HepG2 (cell line): ENCODE data around the gene RPS6KA5. TPM values are rescaled to one million over a fixed set of nuclear protein-coding genes. Genes with fewer than 3 reads are reported as not detected.

Experiments used
- BRCA1 ChIP-seq: sonication (generic); formaldehyde crosslinking; IDR thresholded peaks from 2 replicates; pipeline ENCODE4 v1.4.0; 2020; ENCODE audit warnings: missing genetic modification reagents
- CC2D1A ChIP-seq: sonication (generic); formaldehyde crosslinking; IDR thresholded peaks from 2 replicates; pipeline ENCODE4 v1.8.1; 2023; ENCODE audit warnings: mild to moderate bottlenecking, missing genetic modification reagents
- CENPT ChIP-seq: sonication (generic); formaldehyde crosslinking; IDR thresholded peaks from 2 replicates; pipeline ENCODE4 v1.8.0; 2022; ENCODE audit warnings: low read depth, mild to moderate bottlenecking, moderate library complexity, missing genetic modification reagents
- GTF3A ChIP-seq: sonication (generic); formaldehyde crosslinking; conservative IDR thresholded peaks from 2 replicates; pipeline ENCODE4 v1.4.0; 2020; ENCODE audit warnings: mild to moderate bottlenecking, missing genetic modification reagents
- KDM5A ChIP-seq: fragments of 200-600 bp; sonication (generic); IDR thresholded peaks from 2 replicates; pipeline ENCODE4 v1.7.0; 2018; ENCODE audit warnings: antibody characterized with exemption, mild to moderate bottlenecking, low read length, borderline replicate concordance
- RARA ChIP-seq: IDR thresholded peaks from 2 replicates; pipeline ENCODE4 v1.6.1; 2016; ENCODE audit warnings: missing genetic modification reagents, missing compliant biosample characterization
- RORA ChIP-seq: sonication (generic); formaldehyde crosslinking; IDR thresholded peaks from 2 replicates; pipeline ENCODE4 v1.5.0; 2020; ENCODE audit warnings: mild to moderate bottlenecking, missing genetic modification reagents, moderate library complexity
- SMARCE1 ChIP-seq: fragments of 450-650 bp; IDR thresholded peaks from 2 replicates; pipeline ENCODE4 v1.6.1; 2017; ENCODE audit warnings: borderline replicate concordance
- SRSF1 ChIP-seq: fragments of 200-400 bp; formaldehyde crosslinking; optimal IDR thresholded peaks from 2 replicates; pipeline ENCODE3; 2017; ENCODE audit warnings: mild to moderate bottlenecking, low read depth, low read length, moderate library complexity
- ZFP36L2 ChIP-seq: sonication (generic); formaldehyde crosslinking; IDR thresholded peaks from 2 replicates; pipeline ENCODE4 v1.4.0; 2020; ENCODE audit warnings: missing genetic modification reagents
- ZMYM2 ChIP-seq: sonication (generic); formaldehyde crosslinking; IDR thresholded peaks from 2 replicates; pipeline ENCODE4 v1.8.0; 2022; ENCODE audit warnings: mild to moderate bottlenecking, missing genetic modification reagents
- ZNF20 ChIP-seq: sonication (generic); formaldehyde crosslinking; IDR thresholded peaks from 2 replicates; pipeline ENCODE4 v1.4.0; 2020; ENCODE audit warnings: mild to moderate bottlenecking, moderate library complexity, missing genetic modification reagents
- ZNF30 ChIP-seq: sonication (generic); formaldehyde crosslinking; IDR thresholded peaks from 2 replicates; pipeline ENCODE4 v1.5.0; 2020; ENCODE audit warnings: mild to moderate bottlenecking, missing genetic modification reagents
- ZNF333 ChIP-seq: sonication (generic); formaldehyde crosslinking; IDR thresholded peaks from 2 replicates; pipeline ENCODE4 v1.4.0; 2020; ENCODE audit warnings: mild to moderate bottlenecking, missing genetic modification reagents, borderline replicate concordance
- ZNF556 ChIP-seq: sonication (generic); formaldehyde crosslinking; IDR thresholded peaks from 2 replicates; pipeline ENCODE4 v1.4.0; 2020; ENCODE audit warnings: mild to moderate bottlenecking, missing genetic modification reagents, borderline replicate concordance
- ZNF615 ChIP-seq: sonication (generic); formaldehyde crosslinking; IDR thresholded peaks from 2 replicates; pipeline ENCODE4 v1.5.0; 2020; ENCODE audit warnings: mild to moderate bottlenecking, missing genetic modification reagents, borderline replicate concordance
- ZNF713 ChIP-seq: sonication (generic); formaldehyde crosslinking; IDR thresholded peaks from 2 replicates; pipeline ENCODE4 v1.4.0; 2020; ENCODE audit warnings: mild to moderate bottlenecking, missing genetic modification reagents
- ZNF720 ChIP-seq: sonication (generic); formaldehyde crosslinking; IDR thresholded peaks from 2 replicates; pipeline ENCODE4 v1.4.0; 2020; ENCODE audit warnings: missing genetic modification reagents
- ZSCAN20 ChIP-seq: sonication (generic); formaldehyde crosslinking; IDR thresholded peaks from 2 replicates; pipeline ENCODE4 v1.4.0; 2020; ENCODE audit warnings: missing genetic modification reagents, mild to moderate bottlenecking, borderline replicate concordance
- polyA plus RNA-seq, 8 experiments: library from polyadenylated mRNA; depleted of rRNA in 3 of 8; stranded (reverse) in 7 of 8; unstranded in 1 of 8; fragments of >200 nt; fragmentation: Illumina TruSeq in 4 of 8; extraction: Trizol in 4 of 8; gene quantifications; 2 replicates each; pipeline versions ENCODE4 v1.2.1 to v1.2.3, GENCODE V29; 2011 to 2016; ENCODE audit warnings: low read depth in 4 of 8, missing spikeins in 1 of 8, mixed read lengths in 1 of 8; ENCODE audit not compliant: insufficient read depth in 1 of 8
- total RNA-seq, 5 experiments: library from RNA; depleted of rRNA; stranded (reverse); fragments of >200 nt; fragmentation: Illumina TruSeq; extraction: Trizol; gene quantifications; 2 replicates each; pipeline ENCODE4 v1.2.3, GENCODE V29; 2016; ENCODE audit warnings: low read depth in 1 of 5
- TF ChIP-seq, protein P1 (sequence below): sonication (generic); formaldehyde crosslinking; IDR thresholded peaks from 2 replicates; pipeline ENCODE4 v1.5.0; 2020; ENCODE audit warnings: mild to moderate bottlenecking, missing genetic modification reagents, moderate library complexity
- TF ChIP-seq, protein P2 (sequence below): sonication (generic); formaldehyde crosslinking; IDR thresholded peaks from 2 replicates; pipeline ENCODE4 v1.8.0; 2022; ENCODE audit warnings: missing genetic modification reagents, low read depth, mild to moderate bottlenecking, borderline replicate concordance
- TF ChIP-seq, protein P3 (sequence below): conservative IDR thresholded peaks from 2 replicates; pipeline ENCODE4 v1.6.1; 2018; ENCODE audit warnings: missing genetic modification reagents
- TF ChIP-seq, protein P4 (sequence below): sonication (generic); formaldehyde crosslinking; IDR thresholded peaks from 2 replicates; pipeline ENCODE4 v1.4.0; 2020; ENCODE audit warnings: mild to moderate bottlenecking, missing genetic modification reagents
- TF ChIP-seq, protein P5 (sequence below): sonication (generic); IDR thresholded peaks from 2 replicates; pipeline ENCODE4 v1.6.1; 2016; ENCODE audit warnings: low read depth, borderline replicate concordance
- TF ChIP-seq, protein P6 (sequence below): sonication (generic); formaldehyde crosslinking; IDR thresholded peaks from 2 replicates; pipeline ENCODE4 v1.4.0; 2020; ENCODE audit warnings: mild to moderate bottlenecking, missing genetic modification reagents

Gene RPS6KA5
- total and polyA plus RNA-seq, 2 of the 13 experiments (the other 11 are each of a cell fraction or from before 2014, with no cell fraction given): 0.50 to 0.58 TPM

DNA sequence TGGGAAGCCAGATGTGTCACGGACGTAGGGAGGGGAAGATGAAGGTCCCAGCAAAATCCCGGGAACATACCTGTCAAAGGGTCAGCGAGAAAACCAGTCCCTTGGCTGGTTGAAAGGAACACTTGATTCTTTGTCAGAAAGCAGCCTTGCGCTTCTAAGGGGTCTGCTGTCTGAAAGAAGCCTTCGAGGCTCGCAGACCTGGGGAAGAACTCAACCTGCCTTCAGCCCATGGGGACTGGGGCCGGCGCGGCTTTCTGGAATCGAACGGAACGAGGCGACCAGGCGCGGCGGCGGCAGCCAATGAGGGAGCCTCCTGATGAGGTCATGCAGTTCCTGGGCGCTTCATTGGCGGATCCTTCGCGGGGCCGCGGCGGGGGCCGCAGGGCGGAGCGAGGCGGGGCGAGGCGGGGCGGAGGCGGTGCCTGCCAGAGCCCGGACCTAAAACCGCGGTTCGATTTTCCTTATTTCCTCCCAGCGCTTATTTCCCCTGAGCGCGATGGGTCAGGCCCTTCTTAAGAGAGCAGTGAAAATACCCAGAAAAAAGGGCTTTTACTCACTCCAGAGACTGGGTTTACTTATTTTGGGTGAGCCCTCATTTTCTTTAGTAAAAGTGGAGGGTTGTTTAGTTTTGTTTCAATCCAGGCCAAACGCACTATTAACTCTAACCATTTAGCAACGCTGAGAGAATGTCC, 232.4 kb downstream of the RPS6KA5 start (continued):
- TF ChIP-seq RARA (no peak), ZNF713 (no peak), BRCA1 (no peak), ZNF20 (CRISPR knock-in tag) (no peak), ZNF615 (no peak), RORA (CRISPR knock-in tag) (no peak), ZMYM2 (CRISPR knock-in tag) (no peak), ZFP36L2 (CRISPR knock-in tag) (no peak), ZNF720 (CRISPR knock-in tag) (no peak), GTF3A (no peak), SMARCE1 (no peak), KDM5A (no peak), ZNF333 (CRISPR knock-in tag) (no peak; the same call in 1 of the 2 replicates), ZNF30 (no peak), CC2D1A (no peak), SRSF1 (no peak), ZSCAN20 (CRISPR knock-in tag) (no peak), CENPT (CRISPR knock-in tag) (no peak), ZNF556 (CRISPR knock-in tag) (no peak)
- TF ChIP-seq, protein P1, sequence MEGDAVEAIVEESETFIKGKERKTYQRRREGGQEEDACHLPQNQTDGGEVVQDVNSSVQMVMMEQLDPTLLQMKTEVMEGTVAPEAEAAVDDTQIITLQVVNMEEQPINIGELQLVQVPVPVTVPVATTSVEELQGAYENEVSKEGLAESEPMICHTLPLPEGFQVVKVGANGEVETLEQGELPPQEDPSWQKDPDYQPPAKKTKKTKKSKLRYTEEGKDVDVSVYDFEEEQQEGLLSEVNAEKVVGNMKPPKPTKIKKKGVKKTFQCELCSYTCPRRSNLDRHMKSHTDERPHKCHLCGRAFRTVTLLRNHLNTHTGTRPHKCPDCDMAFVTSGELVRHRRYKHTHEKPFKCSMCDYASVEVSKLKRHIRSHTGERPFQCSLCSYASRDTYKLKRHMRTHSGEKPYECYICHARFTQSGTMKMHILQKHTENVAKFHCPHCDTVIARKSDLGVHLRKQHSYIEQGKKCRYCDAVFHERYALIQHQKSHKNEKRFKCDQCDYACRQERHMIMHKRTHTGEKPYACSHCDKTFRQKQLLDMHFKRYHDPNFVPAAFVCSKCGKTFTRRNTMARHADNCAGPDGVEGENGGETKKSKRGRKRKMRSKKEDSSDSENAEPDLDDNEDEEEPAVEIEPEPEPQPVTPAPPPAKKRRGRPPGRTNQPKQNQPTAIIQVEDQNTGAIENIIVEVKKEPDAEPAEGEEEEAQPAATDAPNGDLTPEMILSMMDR (CRISPR knock-in tag): no peak
- TF ChIP-seq, protein P2, sequence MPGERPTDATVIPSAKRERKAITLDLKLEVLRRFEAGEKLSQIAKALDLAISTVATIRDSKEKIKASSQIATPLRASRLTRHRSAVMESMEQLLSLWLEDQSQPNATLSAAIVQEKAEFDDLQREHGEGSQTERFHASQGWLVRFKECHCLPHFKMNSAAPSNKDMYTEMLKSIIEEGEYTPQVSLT (CRISPR knock-in tag): no peak
- TF ChIP-seq, protein P3, sequence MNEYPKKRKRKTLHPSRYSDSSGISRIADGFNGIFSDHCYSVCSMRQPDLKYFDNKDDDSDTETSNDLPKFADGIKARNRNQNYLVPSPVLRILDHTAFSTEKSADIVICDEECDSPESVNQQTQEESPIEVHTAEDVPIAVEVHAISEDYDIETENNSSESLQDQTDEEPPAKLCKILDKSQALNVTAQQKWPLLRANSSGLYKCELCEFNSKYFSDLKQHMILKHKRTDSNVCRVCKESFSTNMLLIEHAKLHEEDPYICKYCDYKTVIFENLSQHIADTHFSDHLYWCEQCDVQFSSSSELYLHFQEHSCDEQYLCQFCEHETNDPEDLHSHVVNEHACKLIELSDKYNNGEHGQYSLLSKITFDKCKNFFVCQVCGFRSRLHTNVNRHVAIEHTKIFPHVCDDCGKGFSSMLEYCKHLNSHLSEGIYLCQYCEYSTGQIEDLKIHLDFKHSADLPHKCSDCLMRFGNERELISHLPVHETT (CRISPR knock-in tag): no peak
- TF ChIP-seq, protein P4, sequence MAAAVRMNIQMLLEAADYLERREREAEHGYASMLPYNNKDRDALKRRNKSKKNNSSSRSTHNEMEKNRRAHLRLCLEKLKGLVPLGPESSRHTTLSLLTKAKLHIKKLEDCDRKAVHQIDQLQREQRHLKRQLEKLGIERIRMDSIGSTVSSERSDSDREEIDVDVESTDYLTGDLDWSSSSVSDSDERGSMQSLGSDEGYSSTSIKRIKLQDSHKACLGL: peak; percentile 57; the same call in 1 of the 2 replicates
- TF ChIP-seq, protein P5, sequence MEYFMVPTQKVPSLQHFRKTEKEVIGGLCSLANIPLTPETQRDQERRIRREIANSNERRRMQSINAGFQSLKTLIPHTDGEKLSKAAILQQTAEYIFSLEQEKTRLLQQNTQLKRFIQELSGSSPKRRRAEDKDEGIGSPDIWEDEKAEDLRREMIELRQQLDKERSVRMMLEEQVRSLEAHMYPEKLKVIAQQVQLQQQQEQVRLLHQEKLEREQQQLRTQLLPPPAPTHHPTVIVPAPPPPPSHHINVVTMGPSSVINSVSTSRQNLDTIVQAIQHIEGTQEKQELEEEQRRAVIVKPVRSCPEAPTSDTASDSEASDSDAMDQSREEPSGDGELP: no peak
- TF ChIP-seq, protein P6, sequence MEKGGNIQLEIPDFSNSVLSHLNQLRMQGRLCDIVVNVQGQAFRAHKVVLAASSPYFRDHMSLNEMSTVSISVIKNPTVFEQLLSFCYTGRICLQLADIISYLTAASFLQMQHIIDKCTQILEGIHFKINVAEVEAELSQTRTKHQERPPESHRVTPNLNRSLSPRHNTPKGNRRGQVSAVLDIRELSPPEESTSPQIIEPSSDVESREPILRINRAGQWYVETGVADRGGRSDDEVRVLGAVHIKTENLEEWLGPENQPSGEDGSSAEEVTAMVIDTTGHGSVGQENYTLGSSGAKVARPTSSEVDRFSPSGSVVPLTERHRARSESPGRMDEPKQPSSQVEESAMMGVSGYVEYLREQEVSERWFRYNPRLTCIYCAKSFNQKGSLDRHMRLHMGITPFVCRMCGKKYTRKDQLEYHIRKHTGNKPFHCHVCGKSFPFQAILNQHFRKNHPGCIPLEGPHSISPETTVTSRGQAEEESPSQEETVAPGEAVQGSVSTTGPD: no peak
